B cell (primary cell): ENCODE results near the gene GGT6.
"Not testable (repeated sequence)": the region's sequence is repeated elsewhere in the genome, so short reads cannot be mapped to it uniquely, and the experiment has no call there.

ENCODE experiments used
- CTCF ChIP-seq: fragments of 200-600 bp; IDR thresholded peaks from one replicate; pipeline ENCODE4 v1.8.0; 2022; ENCODE audit warnings: antibody characterized with exemption, mild to moderate bottlenecking
- EZH2 ChIP-seq: IDR thresholded peaks from 2 replicates; pipeline ENCODE4 v1.6.1; 2012; ENCODE audit warnings: borderline replicate concordance, low read depth, mild to moderate bottlenecking, moderate library complexity, low read length; ENCODE audit not compliant: insufficient read depth, poor library complexity, severe bottlenecking

GRCh38 chr17:4590042-4590441 is 29.7 kb upstream of the GGT6 start:
- TF ChIP-seq CTCF, EZH2: not testable (repeated sequence)
